Adrenal gland (tissue), 5 donors: ENCODE results near the gene CPXM1.

Experiments
- CTCF ChIP-seq, 6 experiments: fragments of 450-650 bp in 4 of 6; fragments of 200-600 bp in 2 of 6; sonication (generic) in 1 of 6; IDR thresholded peaks; 1 replicate in 5 of 6; 2 replicates in 1 of 6; pipeline versions ENCODE4 v1.5.1 to v1.8.0; 2016 to 2021; ENCODE audit warnings: antibody characterized with exemption in 6 of 6, mild to moderate bottlenecking in 2 of 6, moderate library complexity in 1 of 6
- POLR2A ChIP-seq, 2 donors: fragments of 450-650 bp; IDR thresholded peaks; one replicate each; pipeline ENCODE4 v1.6.1; 2017; ENCODE audit warnings: antibody characterized with exemption in 2 of 2, mild to moderate bottlenecking in 2 of 2, moderate library complexity in 1 of 2
- donor health status: DM: no; HTN: no; CAD: no.

- no peak for TF ChIP-seq CTCF (IDR thresholded peaks at IDR 0.05)
- TF ChIP-seq POLR2A (IDR thresholded peaks at IDR 0.05): no peak
Measured at GRCh38 chr20:2809690-2810089, 9.3 kb upstream of the CPXM1 start.
